Measurements from ENCODE around the gene ATXN1. TPM values are rescaled to one million over a fixed set of nuclear protein-coding genes. Genes with fewer than 3 reads are reported as not detected.

Gene ATXN1
- total and polyA plus RNA-seq, 2 of the 8 experiments (the other 6 are each of a cell fraction or from before 2014, with no cell fraction given) = 1.6 to 4.0 TPM

DNA sequence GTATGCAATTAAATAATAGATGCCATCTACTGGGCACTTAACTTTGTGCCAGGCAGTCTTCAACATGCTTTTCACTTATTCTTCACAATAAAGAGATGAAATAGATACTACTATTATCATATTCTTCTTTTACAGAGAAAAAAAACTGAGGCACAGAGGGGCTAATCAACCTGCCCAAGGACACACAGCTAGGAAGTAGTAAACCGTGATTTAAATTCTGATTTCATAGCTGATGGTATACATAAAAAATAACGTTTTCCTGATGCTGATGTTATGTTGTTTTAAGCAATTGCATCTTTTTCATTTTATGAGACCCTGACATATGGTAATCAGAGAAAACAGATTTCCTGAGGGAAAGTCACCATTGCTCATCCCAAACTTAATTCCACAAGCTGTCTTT is 45.1 kb upstream of the ATXN1 start:
- CTCF ChIA-PET (ENCODE audit: partially characterized antibody) = interaction anchor here (1.2 to 2.4 kb wide), 5 partner anchors 14 to 295 kb away, joined by 3 to 7 read pairs (median 4); no protein-coding TSS in a partner anchor
- Histone ChIP-seq H3K9me3 (ENCODE audit: insufficient read depth in 2 of 2, low read depth in 1 of 2, low read length in 1 of 2) (no peaks in the 10 kb centered on the region; a peak in 1 of 4 replicates), H3K14ac (ENCODE audit: insufficient read length) (no peak overlapping the region)
- TF ChIP-seq NANOG (IDR thresholded peaks at IDR 0.05; ENCODE audit: insufficient read depth, low read depth, low read length, poor library complexity, severe bottlenecking) = no peak
- no peak for TF ChIP-seq JUND (IDR thresholded peaks at IDR 0.05; ENCODE audit: low read length)
- no peak for TF ChIP-seq YY1 (IDR thresholded peaks at IDR 0.05; ENCODE audit: low read depth, low read length)
- no peak for TF ChIP-seq PHF8 (conservative IDR thresholded peaks at IDR 0.05; ENCODE audit: low read depth, low read length)
- TF ChIP-seq FOSL1 (IDR thresholded peaks at IDR 0.05; ENCODE audit: insufficient read depth, low read depth, low read length) = no peak

More for the DNA sequence above, 45.1 kb upstream of the ATXN1 start:
- Histone ChIP-seq H2BK120ac (replicated peaks; ENCODE audit: low read depth, low read length) (no peak overlapping the region), H3K9ac (replicated peaks in 1 of 4; ENCODE audit: extremely low read depth in 1 of 4, low read depth in 3 of 4, low read length in 3 of 4) (no peak overlapping the region), H3K23me2 (ENCODE audit: low read depth, low read length) (peaks cover 2% of the 10 kb centered on the region; the same call in 1 of the 2 replicates), H4K91ac (replicated peaks; ENCODE audit: insufficient read length, low read length) (no peak overlapping the region), H2BK20ac (ENCODE audit: low read length) (no peak overlapping the region), H4K5ac (ENCODE audit: insufficient read length, low read depth, low read length) (no peak overlapping the region), H3K36me3 (ENCODE audit: control insufficient read depth in 2 of 4, insufficient read depth in 4 of 4, low read length in 3 of 4) (no peaks in the 10 kb centered on the region), H3K4ac (replicated peaks; ENCODE audit: insufficient read length, low read depth, low read length) (no peak overlapping the region), H3K79me1 (ENCODE audit: low read depth, low read length) (no peaks in the 10 kb centered on the region), H2AFZ (ENCODE audit: low read length) (no peak overlapping the region), H3K56ac (replicated peaks; ENCODE audit: insufficient read length, low read depth, low read length) (no peak overlapping the region), H3K4me1 (replicated peaks in 1 of 4; ENCODE audit: control insufficient read depth in 3 of 4, insufficient read depth in 4 of 4, low read length in 3 of 4) (peaks cover 7 to 24% (median 16%) of the 10 kb centered on the region in 4 experiments), H2AK5ac (ENCODE audit: low read depth, low read length) (no peak overlapping the region), H3K27me3 (replicated peaks in 1 of 4; ENCODE audit: control insufficient read depth in 3 of 4, extremely low read depth in 1 of 4, insufficient read depth in 3 of 4, low read length in 3 of 4) (no peaks in the 10 kb centered on the region), H3K27ac (ENCODE audit: low read depth, low read length) (no peak overlapping the region), H4K20me1 (replicated peaks in 1 of 2; ENCODE audit: control insufficient read depth in 1 of 2, insufficient read depth in 2 of 2, low read length in 2 of 2) (no peaks in the 10 kb centered on the region), H2BK5ac (ENCODE audit: low read depth, low read length) (no peak overlapping the region), H3K23ac (ENCODE audit: insufficient read length) (no peak overlapping the region), H3K4me2 (ENCODE audit: insufficient read depth in 1 of 2, low read depth in 2 of 2, low read length in 2 of 2) (no peak overlapping the region), H3K4me3 (ENCODE audit: extremely low read depth in 1 of 4, insufficient read depth in 2 of 4, low read depth in 3 of 4, low read length in 4 of 4) (no peak overlapping the region), H4K8ac (ENCODE audit: extremely low read depth, insufficient read depth, low read length) (no peak overlapping the region), H2BK15ac (ENCODE audit: low read length) (no peak overlapping the region), H2BK12ac (ENCODE audit: low read depth, low read length) (no peak overlapping the region), H3K79me2 (ENCODE audit: control insufficient read depth in 1 of 2, insufficient read depth in 2 of 2, low read length in 2 of 2) (no peaks in the 10 kb centered on the region), H3K18ac (ENCODE audit: extremely low read depth, low read length) (no peak overlapping the region)
- FAIRE-seq (no peak), DNase-seq (ENCODE audit: low read depth in 1 of 2, low spot score in 2 of 2) (no peak)
- POLR2A ChIA-PET (ENCODE audit: partially characterized antibody) = interaction anchor here (1.7 kb wide), 1 partner anchor 12 kb away, joined by 5 read pairs; no protein-coding TSS in a partner anchor
- 67% methylated on average over 2 of the region's 2 CpGs; no CpG with 5 or more reads in 1 of the 2 experiments for WGBS, 2 experiments (ENCODE audit: extremely low coverage in 1 of 2, insufficient coverage in 1 of 2, insufficient read length in 1 of 2, insufficient replicate concordance in 2 of 2, low coverage in 1 of 2, low lambda C conversion rate in 2 of 2, missing lambda C conversion rate in 1 of 2)
